CD4-positive, alpha-beta T cell treated with Interleukin-21 for 1 hour (primary cell): ENCODE data around the gene ODAD4.

Experiments
- DNase-seq: peaks from one replicate; pipeline ENCODE4 v3.0.0-alpha.2; 2020

The ODAD4 gene

DNA sequence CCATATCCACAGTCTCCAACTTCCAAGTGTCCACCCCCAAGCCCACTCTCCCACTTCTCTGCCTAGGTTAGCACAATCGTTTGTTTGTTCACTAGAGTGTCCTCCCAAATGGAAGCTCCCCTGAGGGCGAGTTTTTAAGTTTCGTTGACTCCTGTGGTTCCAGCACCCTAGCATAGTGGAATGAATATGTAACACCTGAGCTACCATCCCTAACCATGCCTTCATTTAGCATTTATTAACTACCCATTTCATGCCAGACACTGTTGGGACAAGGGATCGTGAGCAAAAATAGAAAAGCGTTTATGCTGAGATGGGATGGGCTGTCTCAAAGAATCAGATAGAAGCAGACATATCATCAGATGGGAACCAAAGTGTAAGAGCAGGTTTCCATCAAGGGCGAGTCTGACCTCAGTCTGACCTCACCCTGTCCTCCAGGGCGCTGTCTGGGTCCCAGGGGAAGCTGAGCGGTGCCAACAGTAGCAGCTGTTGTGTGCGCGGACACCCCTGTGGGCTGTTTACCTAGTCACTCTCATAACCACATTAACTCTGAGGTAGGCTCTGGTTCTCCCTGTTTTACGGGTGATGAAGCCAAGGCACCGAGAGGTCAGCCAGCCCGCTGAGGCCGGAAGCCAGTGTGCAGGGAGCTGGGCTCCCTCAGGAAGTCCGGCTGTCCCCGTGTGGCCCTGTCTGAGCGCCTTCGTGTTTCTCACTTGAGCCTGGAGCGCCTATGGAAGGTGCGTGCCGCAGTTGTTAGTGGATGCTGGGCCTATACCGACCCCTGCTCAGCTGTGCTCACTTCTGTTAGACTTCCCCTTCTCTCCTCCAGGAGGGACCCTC lies 42.4 kb downstream of the ODAD4 start:
- DNase-seq: no peak

DNA sequence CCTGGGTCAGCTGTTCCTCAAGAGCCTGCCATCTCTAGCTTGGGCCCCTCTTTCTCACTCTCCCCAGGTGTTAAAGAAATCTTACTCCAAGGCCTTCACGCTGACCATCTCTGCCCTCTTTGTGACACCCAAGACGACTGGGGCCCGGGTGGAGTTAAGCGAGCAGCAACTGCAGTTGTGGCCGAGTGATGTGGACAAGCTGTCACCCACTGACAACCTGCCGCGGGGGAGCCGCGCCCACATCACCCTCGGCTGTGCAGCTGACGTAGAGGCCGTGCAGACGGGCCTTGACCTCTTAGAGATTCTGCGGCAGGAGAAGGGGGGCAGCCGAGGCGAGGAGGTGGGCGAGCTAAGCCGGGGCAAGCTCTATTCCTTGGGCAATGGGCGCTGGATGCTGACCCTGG lies 43.0 kb downstream of the ODAD4 start:
- no peak for DNase-seq

- DNase-seq: no peak
Measured at GRCh38 chr17:41974031-41974430, 43.6 kb downstream of the ODAD4 start.

DNA sequence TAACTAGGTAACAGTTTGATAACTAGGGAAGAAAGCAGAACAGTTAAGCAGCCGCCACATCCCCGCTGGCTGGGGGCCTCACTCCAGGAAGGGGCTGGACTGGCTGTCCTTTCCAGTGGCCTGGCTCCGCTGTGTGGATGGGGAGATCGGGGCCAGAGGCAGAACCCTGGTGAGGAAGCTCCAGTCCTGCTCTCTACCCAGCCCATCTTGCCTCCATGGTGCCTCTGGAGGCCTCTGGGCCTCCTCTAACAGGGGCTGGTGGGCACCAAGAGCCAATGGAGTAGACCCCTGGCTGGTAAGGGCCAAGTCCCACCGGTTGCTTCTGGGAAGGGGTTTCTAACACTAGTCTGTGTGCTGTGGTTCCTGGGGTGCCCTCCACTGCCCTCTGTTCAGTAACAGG lies 44.2 kb downstream of the ODAD4 start:
- no peak for DNase-seq

- no peak for DNase-seq
Measured at GRCh38 chr17:41975099-41976083, 45.0 kb downstream of the ODAD4 start.

DNA sequence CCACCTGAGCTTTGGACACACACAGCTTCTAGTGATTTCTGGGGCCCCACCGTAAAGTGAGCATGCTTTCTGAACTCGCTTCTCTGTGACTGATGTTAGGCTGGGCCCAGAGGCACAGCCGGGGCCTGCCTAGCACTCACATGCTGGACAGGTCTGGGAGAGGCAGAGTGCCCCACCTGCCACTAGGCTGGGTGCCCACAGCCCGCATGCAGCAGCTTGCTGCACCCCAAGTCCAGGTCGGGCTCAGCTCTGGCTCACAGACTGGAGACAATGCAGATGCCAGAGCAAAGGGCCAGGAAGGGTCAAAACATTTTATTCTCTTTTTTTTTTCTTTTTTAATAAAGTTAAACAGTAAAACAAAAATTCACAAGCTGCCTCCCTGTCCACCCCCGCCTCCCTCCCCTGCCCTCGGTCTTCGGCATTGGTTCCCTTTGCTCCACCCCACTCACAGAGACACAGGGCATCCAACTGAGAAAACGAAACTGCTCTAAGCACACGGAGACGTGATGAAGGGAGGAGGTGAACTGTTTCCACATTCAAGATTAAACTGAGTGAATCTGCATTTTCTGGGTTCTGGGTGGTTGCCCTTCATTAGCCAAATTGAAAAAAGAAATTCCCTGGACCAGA lies 45.8 kb downstream of the ODAD4 start:
- DNase-seq: no peak

GRCh38 chr17:41977991-41978390 lies 47.6 kb downstream of the ODAD4 start:
- DNase-seq: no peak

DNA sequence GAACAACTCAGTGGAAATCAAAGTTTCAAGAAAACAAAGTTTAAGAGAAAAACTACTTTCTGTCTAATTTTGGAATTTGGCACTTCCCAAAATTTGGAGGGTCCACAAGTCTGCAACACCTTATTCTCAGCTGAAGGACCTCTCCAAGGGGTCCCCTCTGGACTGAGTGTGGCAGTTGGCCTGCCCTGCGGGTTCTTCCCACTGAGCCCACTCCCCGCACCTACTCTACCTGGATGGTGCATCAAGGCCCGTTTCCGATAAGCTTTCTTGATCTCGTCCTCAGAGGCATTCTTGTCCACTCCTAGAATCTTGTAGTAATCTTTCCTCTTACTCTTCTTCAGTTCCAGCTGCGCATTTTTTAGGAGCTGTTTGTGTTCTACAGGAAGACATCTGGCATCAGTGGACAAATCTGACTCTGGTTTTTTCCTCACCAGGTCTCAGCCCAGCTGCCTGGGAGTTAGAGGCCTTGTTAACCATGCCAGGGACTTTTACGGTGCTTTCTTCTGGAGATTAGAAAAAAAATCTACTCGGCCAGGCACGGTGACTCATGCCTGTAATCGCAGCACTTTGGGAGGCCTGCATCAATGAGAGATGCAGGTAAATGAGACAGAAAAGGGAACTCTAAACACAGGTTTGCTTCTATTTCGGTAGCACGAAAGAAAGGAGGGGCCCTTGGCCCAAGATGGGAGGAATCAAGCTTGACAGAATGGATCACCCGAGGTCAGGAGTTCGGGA lies 51.8 kb downstream of the ODAD4 start:
- no peak for DNase-seq

- no peak for DNase-seq
Measured at GRCh38 chr17:41984454-41984853, 54.0 kb downstream of the ODAD4 start.

- DNase-seq: no peak
Measured at GRCh38 chr17:41985919-41986318, 55.5 kb downstream of the ODAD4 start.

- no peak for DNase-seq
Measured at GRCh38 chr17:41986634-41987033, 56.2 kb downstream of the ODAD4 start.

DNA sequence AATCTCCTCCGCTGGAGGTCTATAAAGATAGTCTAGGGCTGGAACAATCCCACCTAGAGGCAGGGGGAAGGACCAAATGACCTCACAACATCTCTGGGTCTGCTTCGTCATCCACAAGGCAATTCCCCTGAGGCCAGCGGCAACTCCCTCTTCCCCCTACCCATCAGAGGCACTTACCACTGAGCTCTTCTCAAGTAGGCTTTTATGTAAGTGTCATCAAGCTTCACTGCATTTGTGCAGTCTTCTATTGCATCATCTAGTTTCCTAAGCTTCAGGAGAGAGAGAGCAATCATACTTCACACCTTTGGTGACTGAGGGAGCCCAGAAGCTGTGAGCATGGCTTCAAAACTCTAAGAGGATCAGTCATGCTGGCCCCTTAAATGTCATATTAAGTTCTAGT lies 57.2 kb downstream of the ODAD4 start:
- DNase-seq: no peak

GRCh38 chr17:41988418-41988817 lies 58.0 kb downstream of the ODAD4 start:
- DNase-seq: no peak

GRCh38 chr17:41989702-41990419 lies 59.4 kb downstream of the ODAD4 start:
- DNase-seq: no peak

GRCh38 chr17:41992576-41992975 lies 62.2 kb downstream of the ODAD4 start:
- no peak for DNase-seq

- no peak for DNase-seq
Measured at GRCh38 chr17:41996855-41997164, 66.4 kb downstream of the ODAD4 start.

GRCh38 chr17:41998497-41998896 lies 68.1 kb downstream of the ODAD4 start:
- DNase-seq: no peak

- no peak for DNase-seq
Measured at GRCh38 chr17:42000413-42001133, 70.2 kb downstream of the ODAD4 start.

GRCh38 chr17:42001729-42002128 lies 71.3 kb downstream of the ODAD4 start:
- no peak for DNase-seq

DNA sequence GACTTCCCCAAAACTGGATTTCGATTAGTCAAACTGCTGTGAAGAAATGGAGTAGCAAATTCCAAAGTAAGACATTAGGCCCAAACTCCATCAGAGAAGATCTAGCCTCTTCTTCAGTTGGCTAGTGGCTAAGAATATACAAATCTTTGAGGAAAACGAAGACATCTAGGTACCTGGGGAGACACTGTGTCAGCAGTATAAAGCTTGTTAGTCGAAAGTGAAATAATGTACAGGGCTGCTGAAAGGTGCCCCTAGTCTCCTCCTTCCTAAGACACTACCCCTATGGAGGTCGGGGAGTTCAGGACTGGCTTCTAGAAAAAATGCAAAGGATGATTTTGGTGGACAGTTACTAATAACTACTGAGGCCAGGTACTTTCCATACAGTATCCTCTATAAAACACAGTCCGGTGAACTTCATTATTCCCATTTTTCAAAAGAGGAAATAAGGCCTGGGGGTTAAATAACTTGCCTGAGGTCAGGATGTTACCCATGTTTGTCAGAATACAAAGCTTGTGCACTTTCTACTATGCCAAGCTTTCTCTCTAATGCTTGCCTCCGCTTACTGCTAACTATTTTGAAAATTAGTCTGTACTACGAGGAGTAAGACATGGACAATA lies 71.9 kb downstream of the ODAD4 start:
- no peak for DNase-seq

GRCh38 chr17:42002792-42003301 lies 72.4 kb downstream of the ODAD4 start:
- no peak for DNase-seq
